Natural killer cell treated with Interleukin-12 subunit alpha and Interleukin-12 subunit beta and Interleukin-15 and Interleukin-18, amount 100 ng/mL, for 72 hours (primary cell): Measurements from ENCODE around the gene IFNL3. TPM values are rescaled to one million over a fixed set of nuclear protein-coding genes. Genes with fewer than 3 reads are reported as not detected.
"Not testable (repeated sequence)": the region's sequence is repeated elsewhere in the genome, so short reads cannot be mapped to it uniquely, and the experiment has no call there.

Source experiments
- ATAC-seq, 2 donors: fragments of 150-1000 bp; cut with Tn5 transposase in 1 of 2; sonication (Bioruptor Pico), chemical (Tn5 transposase) in 1 of 2; 2 replicates each; pipeline ENCODE4 v1.10.0; 2021
- DNase-seq: peaks from one replicate; pipeline ENCODE4 v3.0.0; 2022; ENCODE audit warnings: low spot score
- H3K27ac Mint-ChIP-seq, 2 donors: 1 replicate in 1 of 2; 2 replicates in 1 of 2; pipeline ENCODE4 v1.8.0; 2022; ENCODE audit warnings: mixed read lengths in 2 of 2, mild to moderate bottlenecking in 1 of 2, moderate library complexity in 1 of 2
- H3K27me3 Mint-ChIP-seq, 2 donors: 1 replicate in 1 of 2; 2 replicates in 1 of 2; pipeline ENCODE4 v1.8.0; 2022; ENCODE audit warnings: mixed read lengths in 2 of 2
- H3K36me3 Mint-ChIP-seq: one replicate; pipeline ENCODE4 v1.8.0; 2022; ENCODE audit warnings: mixed read lengths
- H3K4me1 Mint-ChIP-seq, 2 donors: 1 replicate in 1 of 2; 2 replicates in 1 of 2; pipeline ENCODE4 v1.8.0; 2022; ENCODE audit warnings: low read depth in 2 of 2, mixed read lengths in 2 of 2, mild to moderate bottlenecking in 1 of 2
- H3K4me3 Mint-ChIP-seq: one replicate; pipeline ENCODE4 v1.8.0; 2022; ENCODE audit warnings: mixed read lengths
- H3K9me3 Mint-ChIP-seq: 2 replicates; pipeline ENCODE4 v1.8.0; 2022; ENCODE audit warnings: mixed read lengths
- total RNA-seq, 2 donors: library from RNA; stranded (reverse); gene quantifications; one replicate each; pipeline ENCODE4 v1.2.3, GENCODE V29; 2022

IFNL3 gene
- not detected for total RNA-seq

DNA sequence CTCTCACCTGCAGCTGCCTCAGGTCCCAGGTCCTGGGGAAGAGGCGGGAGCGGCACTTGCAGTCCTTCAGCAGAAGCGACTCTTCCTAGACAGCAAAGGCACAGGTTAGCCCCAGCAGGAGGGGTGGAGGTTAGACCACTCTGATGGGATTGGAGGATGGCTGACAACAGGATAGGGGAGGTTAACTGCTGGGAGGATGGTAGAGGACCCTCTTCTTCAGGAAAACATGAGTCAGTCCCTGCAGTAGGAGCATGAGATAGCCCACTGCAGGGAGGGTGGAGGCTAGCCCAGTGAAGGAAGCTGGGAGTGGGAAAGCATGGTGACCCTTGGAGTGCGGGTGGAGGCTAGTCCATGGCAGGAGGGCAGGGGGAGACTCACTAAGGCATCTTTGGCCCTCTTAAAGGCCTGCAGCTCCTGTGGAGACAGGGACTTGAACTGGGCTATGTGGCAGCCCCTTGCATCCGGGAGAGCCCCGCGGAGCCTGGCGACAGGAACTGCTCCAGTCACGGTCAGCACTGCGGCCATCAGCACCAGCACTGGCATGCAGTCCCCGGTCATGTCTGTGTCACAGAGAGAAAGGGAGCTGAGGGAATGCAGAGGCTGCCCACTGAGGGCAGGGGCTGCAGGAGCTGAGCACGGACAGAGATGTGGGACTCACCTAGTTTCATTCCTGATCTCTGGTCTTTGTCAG lies at the start of gene IFNL3:
IFNL3 (minus strand) TSS at position 597 of the 691 bp plus-strand sequence; CDS start at position 558, 39 bp downstream.
- DNase-seq, ATAC-seq, H3K36me3 Mint-ChIP-seq, H3K4me3 Mint-ChIP-seq, H3K4me1 Mint-ChIP-seq, H3K27ac Mint-ChIP-seq, H3K27me3 Mint-ChIP-seq, H3K9me3 Mint-ChIP-seq: not testable (repeated sequence)

DNA sequence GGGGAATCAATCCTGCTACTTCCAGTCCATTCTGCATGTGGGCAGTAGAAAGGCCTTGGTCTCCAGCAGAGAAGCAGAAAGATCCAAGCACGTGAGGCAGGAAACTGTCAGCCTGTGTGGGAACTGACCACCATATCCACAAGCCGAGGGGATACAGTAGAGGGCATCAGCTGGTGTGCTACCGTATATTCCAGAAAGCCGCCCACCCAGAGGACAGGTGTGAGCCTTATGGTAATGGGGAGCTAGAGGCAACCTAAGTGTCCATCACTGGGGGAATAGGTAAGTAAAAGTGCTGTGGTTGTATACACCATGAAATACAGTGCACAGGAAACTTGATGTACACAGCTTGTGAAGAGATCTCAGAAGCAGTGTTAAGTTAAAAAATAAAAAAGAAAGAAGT lies 48.6 kb upstream of the IFNL3 start:
- Mint-ChIP-seq H3K4me1 (peaks cover 25 to 27% of the 10 kb centered on the region in 2 donors), H3K36me3 (no peaks in the 10 kb centered on the region), H3K27ac (no peak overlapping the region), H3K9me3 (no peaks in the 10 kb centered on the region), H3K4me3 (no peak overlapping the region), H3K27me3 (no peaks in the 10 kb centered on the region)
- no peak for DNase-seq
- ATAC-seq: no peak

DNA sequence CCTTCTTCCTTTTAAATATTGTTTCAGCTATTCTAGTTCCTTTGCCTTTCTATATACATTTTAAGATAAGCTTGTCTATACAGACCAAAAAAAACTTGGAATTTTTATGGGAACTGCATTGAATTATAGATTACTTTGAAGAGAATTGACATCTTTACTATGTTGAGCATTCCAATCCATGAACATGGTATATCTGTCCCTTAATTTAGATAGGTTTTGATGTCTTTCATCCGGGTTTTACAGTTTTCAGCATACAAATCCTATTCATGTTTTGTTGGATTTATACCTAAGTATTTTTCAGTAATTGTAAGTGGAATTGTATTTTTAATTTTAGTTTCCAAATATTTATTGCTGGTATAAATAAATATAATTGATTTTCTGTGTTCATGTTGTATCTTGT lies 39.2 kb upstream of the IFNL3 start:
- H3K36me3 Mint-ChIP-seq: peaks cover 5% of the 10 kb centered on the region
- H3K27me3 Mint-ChIP-seq: no peaks in the 10 kb centered on the region
- no peak overlapping the region for H3K4me3 Mint-ChIP-seq
- H3K27ac Mint-ChIP-seq: no peak overlapping the region
- DNase-seq (no peak), ATAC-seq (no peak)
- H3K4me1 Mint-ChIP-seq: peaks cover 0 to 3% of the 10 kb centered on the region in 2 donors
- H3K9me3 Mint-ChIP-seq: no peaks in the 10 kb centered on the region

DNA sequence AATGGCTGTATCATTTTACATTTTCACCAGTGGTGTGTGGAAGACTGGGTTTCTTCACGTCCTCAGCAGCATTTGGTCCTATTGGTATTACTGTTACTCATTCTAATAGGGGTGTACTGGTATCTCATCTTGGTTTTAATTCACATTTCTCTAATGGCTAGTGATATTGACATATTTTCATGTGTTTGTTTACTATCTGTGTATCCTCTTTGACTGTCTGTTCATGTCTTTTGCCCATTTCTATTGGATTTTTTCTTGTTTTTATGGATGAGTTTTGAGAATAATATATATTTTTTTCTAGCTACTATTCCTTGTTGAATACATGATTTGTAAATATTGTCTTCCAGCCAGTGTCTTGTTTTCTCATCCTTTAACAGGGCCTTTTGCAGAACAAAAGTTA lies 37.2 kb upstream of the IFNL3 start:
- peaks cover 0 to 3% of the 10 kb centered on the region in 2 donors for H3K4me1 Mint-ChIP-seq
- H3K36me3 Mint-ChIP-seq: peaks cover 5% of the 10 kb centered on the region
- H3K27ac Mint-ChIP-seq: no peak overlapping the region
- H3K4me3 Mint-ChIP-seq: no peak overlapping the region
- H3K27me3 Mint-ChIP-seq: no peaks in the 10 kb centered on the region
- no peaks in the 10 kb centered on the region for H3K9me3 Mint-ChIP-seq
- DNase-seq (no peak), ATAC-seq (no peak)

DNA sequence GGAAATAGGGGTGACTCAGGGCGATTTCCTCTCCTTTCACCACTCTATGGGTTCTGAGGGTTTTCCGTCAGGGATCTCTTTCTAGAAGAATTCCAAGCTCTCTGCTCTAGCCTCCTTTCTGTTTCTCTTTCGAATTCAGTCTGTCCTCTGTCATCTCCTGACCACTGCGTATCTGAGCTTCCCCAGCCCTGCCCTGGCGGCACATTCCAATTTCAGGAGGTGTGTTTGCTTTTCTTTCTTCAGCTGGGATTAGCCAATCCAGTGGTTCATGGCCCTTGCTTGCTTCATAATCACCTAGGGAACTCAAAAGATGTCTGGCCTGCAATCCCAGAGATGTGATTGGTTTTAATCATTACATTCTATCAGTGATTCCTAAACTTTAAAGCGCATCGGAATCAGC lies 32.8 kb upstream of the IFNL3 start:
- ATAC-seq (no peak), DNase-seq (no peak)
- H3K36me3 Mint-ChIP-seq: no peaks in the 10 kb centered on the region
- no peaks in the 10 kb centered on the region for H3K27me3 Mint-ChIP-seq
- H3K27ac Mint-ChIP-seq: no peak overlapping the region
- H3K4me3 Mint-ChIP-seq: no peak overlapping the region
- H3K9me3 Mint-ChIP-seq: no peaks in the 10 kb centered on the region
- peaks cover 0 to 3% of the 10 kb centered on the region in 2 donors for H3K4me1 Mint-ChIP-seq

DNA sequence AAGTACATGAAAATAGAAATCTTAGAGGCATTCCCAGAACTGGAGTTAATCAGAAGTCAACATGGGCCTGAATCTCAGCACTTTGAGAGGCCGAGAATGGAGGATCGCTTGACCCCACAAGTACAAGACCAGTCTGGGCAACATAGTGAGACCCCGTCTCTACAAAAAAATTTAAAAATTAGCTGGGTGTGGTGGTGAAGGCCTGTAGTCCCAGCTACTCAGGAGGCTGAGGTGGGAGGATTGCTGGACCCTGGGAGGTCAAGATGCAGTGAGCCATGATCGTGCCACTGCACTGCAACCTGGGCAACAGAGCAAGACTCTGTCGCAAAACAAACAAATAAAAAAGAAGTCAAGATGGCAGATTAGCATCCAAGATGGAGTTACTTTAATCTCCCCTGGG lies 31.9 kb upstream of the IFNL3 start:
- DNase-seq: no peak
- Mint-ChIP-seq H3K4me1 (no peaks in the 10 kb centered on the region), H3K27ac (no peak overlapping the region), H3K9me3 (no peaks in the 10 kb centered on the region), H3K36me3 (no peaks in the 10 kb centered on the region), H3K4me3 (no peak overlapping the region), H3K27me3 (no peaks in the 10 kb centered on the region)
- no peak for ATAC-seq

DNA sequence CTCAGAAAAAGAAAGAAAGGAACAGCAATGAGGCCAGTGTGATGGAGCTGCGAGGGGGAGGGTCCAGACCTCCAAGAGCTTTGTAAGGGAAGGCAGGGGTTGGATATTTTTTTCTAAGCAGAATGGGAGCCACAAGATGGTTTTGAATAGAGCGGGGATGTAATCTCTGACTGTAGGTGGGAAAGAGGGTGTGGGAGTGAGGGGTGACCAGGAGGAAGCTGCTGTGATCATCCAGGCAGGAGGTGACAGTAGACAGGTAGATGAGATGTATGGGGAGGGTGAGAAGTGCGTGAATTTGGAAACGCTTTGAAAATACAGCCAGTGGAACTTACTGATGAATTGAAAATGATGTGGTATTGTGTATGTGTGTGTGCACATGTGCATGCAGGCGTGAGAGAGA lies 30.8 kb upstream of the IFNL3 start:
- Mint-ChIP-seq H3K27ac (no peak overlapping the region), H3K27me3 (peaks cover 0 to 4% of the 10 kb centered on the region in 2 donors), H3K9me3 (no peaks in the 10 kb centered on the region), H3K4me3 (no peak overlapping the region), H3K4me1 (no peaks in the 10 kb centered on the region), H3K36me3 (no peaks in the 10 kb centered on the region)
- ATAC-seq (no peak), DNase-seq (no peak)

DNA sequence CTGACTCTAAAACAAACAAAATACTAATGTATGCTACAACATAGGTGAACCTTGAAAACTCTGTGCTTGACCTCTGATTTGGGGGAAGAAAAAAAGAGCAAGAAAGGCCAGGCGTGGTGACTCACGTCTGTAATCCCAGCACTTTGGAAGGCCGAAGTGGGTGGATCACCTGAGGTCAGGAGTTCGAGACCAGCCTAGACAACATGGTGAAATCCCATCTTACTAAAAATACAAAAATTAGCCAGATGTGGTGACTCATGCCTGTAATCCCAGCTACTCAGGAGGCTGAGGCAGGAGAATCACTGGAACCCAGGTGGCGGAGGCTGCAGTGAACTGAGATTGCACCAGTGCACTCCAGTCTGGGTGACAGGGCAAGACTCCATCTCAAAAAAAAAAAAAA lies 29.1 kb upstream of the IFNL3 start:
- not testable (repeated sequence) for H3K4me1 Mint-ChIP-seq, H3K27me3 Mint-ChIP-seq, H3K36me3 Mint-ChIP-seq, DNase-seq, H3K4me3 Mint-ChIP-seq, ATAC-seq, H3K9me3 Mint-ChIP-seq, H3K27ac Mint-ChIP-seq

DNA sequence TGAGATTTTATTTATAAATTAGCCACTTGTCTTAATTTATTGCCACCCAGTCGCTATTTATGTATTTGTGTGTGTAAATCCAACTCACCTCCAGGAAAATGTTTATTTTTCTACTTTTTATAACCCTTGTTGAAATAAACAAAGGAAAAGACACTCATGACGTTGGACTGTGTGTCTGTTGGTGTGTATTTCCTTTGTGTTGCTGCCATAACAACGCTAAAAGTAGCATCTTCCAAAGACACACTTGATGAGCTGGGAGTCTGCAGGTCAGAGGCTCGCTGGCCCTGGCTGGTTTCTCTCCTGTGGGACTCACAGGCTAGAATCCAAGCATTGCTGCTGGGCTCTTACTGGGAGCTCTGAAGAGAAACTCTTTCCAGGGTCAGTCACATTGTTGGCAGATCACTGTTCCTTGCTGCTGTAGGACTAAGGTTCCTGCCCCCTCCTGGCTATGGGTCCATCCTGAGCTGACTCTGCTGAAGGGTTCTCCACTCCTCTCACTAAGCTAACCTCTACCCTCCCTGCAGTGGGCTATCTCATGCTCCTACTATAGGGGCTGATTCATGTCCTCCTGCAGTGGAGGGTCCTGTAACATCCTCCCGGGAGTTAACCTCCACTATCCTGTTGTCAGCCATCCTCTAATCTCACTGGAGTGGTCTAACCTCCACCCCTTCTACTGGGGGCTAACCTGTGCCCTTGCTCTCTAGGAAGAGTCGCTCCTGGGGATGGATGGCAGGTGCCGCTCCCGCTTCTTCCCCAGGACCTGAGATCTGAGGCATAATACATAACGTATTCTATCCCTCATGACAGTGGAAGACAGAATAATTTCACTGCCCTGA lies 25.4 kb upstream of the IFNL3 start:
- Mint-ChIP-seq H3K27ac (no peak overlapping the region), H3K36me3 (no peaks in the 10 kb centered on the region), H3K4me3 (no peak overlapping the region), H3K9me3 (no peaks in the 10 kb centered on the region), H3K4me1 (no peaks in the 10 kb centered on the region), H3K27me3 (peaks cover 0 to 7% of the 10 kb centered on the region in 2 donors)
- DNase-seq (no peak), ATAC-seq (no peak)

DNA sequence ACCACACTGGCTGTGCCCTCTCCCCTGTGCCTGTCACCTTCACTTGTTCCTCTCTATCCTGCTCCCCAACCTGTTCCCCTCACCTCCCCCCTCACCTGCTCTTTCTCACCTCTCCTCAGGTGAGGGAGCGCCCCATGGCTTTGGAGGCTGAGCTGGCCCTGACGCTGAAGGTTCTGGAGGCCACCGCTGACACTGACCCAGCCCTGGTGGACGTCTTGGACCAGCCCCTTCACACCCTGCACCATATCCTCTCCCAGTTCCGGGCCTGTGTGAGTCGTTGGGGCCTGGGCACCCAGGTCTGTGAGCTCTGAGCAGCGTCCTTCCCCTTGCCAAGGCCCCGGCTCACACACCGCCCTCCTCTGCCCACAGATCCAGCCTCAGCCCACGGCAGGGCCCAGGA lies 24.6 kb upstream of the IFNL3 start:
- not testable (repeated sequence) for H3K27me3 Mint-ChIP-seq, H3K36me3 Mint-ChIP-seq, DNase-seq, H3K4me1 Mint-ChIP-seq, H3K27ac Mint-ChIP-seq, ATAC-seq, H3K9me3 Mint-ChIP-seq, H3K4me3 Mint-ChIP-seq

DNA sequence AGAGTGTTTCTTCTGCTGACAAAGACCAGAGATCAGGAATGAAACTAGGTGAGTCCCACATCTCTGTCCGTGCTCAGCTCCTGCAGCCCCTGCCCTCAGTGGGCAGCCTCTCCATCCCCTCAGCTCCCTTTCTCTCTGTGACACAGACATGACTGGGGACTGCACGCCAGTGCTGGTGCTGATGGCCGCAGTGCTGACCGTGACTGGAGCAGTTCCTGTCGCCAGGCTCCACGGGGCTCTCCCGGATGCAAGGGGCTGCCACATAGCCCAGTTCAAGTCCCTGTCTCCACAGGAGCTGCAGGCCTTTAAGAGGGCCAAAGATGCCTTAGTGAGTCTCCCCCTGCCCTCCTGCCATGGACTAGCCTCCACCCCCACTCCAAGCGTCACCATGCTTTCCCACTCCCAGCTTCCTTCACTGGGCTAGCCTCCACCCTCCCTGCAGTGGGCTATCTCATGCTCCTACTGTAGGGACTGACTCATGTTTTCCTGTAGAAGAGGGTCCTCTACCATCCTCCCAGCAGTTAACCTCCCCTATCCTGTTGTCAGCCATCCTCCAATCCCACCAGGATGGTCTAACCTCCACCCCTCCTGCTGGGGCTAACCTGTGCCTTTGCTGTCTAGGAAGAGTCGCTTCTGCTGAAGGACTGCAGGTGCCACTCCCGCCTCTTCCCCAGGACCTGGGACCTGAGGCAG lies 23.9 kb upstream of the IFNL3 start:
- DNase-seq, ATAC-seq, H3K4me1 Mint-ChIP-seq, H3K36me3 Mint-ChIP-seq, H3K9me3 Mint-ChIP-seq, H3K27ac Mint-ChIP-seq, H3K4me3 Mint-ChIP-seq, H3K27me3 Mint-ChIP-seq: not testable (repeated sequence)

DNA sequence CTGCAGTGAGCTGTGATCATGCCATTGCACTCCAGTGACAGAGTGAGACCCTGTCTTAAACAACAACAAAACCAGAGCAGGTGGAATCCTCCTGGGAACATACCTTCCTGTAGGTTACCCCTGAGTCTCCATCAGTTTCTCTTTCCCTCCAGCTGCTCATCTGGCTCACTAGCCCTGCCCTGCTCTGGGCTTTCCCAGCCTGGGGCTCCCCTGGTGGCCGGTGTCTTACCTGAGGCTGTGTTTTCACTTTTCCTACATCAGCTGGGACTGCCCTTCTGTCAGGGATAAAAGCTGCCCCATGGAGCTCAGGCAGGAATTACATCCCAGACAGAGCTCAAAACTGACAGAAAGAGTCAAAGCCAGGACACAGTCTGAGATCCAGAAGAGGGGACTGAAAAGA lies 23.3 kb upstream of the IFNL3 start, which contains the start of gene IFNL2:
IFNL2 (plus strand) TSS at position 312 of the 400 bp plus-strand sequence. CDS start 173 bp downstream, outside the sequence.
- H3K9me3 Mint-ChIP-seq, H3K4me3 Mint-ChIP-seq, ATAC-seq, DNase-seq, H3K4me1 Mint-ChIP-seq, H3K27ac Mint-ChIP-seq, H3K36me3 Mint-ChIP-seq: not testable (repeated sequence)
- H3K27me3 Mint-ChIP-seq: peaks cover 10 to 14% of the 10 kb centered on the region in 2 donors

DNA sequence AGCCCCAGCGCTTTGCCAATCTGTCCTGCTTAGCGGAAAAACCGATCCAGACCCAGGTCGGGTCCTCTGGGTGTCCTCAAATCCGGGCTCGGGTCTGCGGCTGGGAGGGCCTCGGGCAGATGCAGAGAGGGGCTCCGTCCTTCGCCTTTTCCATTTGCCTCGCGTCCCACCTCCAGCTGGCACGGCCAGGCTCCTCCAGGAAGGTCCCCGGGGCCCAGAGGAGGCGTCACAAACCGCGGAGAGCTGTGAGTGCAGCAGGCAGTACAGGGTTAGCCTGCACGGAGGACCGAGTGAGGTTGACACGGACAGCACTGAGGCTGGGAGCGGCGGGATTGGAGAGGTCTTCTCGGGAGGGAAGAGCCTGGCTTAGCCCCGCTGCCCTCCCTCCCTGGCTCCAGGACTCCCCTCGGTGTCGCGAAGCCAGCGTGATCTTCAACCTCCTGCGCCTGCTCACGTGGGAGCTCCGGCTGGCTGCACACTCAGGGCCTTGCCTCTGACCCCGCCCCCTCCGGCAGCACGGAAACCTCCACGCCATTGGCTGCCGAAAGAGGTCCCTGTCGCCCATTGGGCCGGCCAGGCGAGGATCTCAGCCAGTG lies 20.6 kb upstream of the IFNL3 start:
- ATAC-seq: no peak
- no peak overlapping the region for H3K4me3 Mint-ChIP-seq
- H3K36me3 Mint-ChIP-seq: peaks cover 5% of the 10 kb centered on the region
- H3K4me1 Mint-ChIP-seq: peaks cover 8% of the 10 kb centered on the region in 2 donors
- no peaks in the 10 kb centered on the region for H3K9me3 Mint-ChIP-seq
- no peak for DNase-seq
- H3K27me3 Mint-ChIP-seq: peaks cover 19% of the 10 kb centered on the region in 2 donors
- H3K27ac Mint-ChIP-seq: no peak overlapping the region
